Ishikawa (cell line): Measurements from ENCODE around the gene PKLR.

Source experiments
- EGR1 ChIP-seq: IDR thresholded peaks from 2 replicates; pipeline ENCODE4 v1.6.1; 2012
- FOXM1 ChIP-seq: IDR thresholded peaks from 2 replicates; pipeline ENCODE4 v1.6.1; 2012; ENCODE audit warnings: low read depth, borderline replicate concordance
- NFIC ChIP-seq: IDR thresholded peaks from 2 replicates; pipeline ENCODE4 v1.6.1; 2012
- RAD21 ChIP-seq: IDR thresholded peaks from 2 replicates; pipeline ENCODE4 v1.6.1; 2012; ENCODE audit warnings: low read depth
- TCF12 ChIP-seq: IDR thresholded peaks from 2 replicates; pipeline ENCODE4 v1.6.1; 2012; ENCODE audit warnings: low read depth
- YY1 ChIP-seq: IDR thresholded peaks from 2 replicates; pipeline ENCODE4 v1.6.1; 2012; ENCODE audit warnings: low read depth
- TF ChIP-seq, protein P1 (sequence below): IDR thresholded peaks from 2 replicates; pipeline ENCODE4 v1.6.1; 2012; ENCODE audit warnings: low read depth, mild to moderate bottlenecking
- TF ChIP-seq, protein P2 (sequence below): IDR thresholded peaks from 2 replicates; pipeline ENCODE4 v1.6.1; 2012

DNA sequence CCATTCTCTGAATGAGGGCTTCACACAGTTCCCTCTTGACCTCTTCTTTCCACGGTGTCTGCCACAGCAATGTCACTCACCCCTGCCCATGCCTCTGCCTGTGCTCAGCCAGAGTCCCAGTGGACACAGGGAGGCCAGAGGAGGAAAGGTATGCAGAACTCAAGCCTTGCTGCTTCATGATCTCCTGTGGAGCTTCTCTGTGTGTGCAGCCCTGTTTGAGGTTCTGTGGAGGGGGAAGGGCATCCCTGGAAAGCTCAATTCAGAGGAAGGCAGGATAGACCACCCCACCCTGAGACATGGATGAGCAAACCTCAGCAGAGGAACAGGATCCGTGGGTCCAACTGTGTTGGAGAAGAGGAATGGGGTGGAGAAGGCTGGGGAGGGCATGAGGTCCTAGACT is 22.0 kb downstream of the PKLR start:
- TF ChIP-seq, protein P1, sequence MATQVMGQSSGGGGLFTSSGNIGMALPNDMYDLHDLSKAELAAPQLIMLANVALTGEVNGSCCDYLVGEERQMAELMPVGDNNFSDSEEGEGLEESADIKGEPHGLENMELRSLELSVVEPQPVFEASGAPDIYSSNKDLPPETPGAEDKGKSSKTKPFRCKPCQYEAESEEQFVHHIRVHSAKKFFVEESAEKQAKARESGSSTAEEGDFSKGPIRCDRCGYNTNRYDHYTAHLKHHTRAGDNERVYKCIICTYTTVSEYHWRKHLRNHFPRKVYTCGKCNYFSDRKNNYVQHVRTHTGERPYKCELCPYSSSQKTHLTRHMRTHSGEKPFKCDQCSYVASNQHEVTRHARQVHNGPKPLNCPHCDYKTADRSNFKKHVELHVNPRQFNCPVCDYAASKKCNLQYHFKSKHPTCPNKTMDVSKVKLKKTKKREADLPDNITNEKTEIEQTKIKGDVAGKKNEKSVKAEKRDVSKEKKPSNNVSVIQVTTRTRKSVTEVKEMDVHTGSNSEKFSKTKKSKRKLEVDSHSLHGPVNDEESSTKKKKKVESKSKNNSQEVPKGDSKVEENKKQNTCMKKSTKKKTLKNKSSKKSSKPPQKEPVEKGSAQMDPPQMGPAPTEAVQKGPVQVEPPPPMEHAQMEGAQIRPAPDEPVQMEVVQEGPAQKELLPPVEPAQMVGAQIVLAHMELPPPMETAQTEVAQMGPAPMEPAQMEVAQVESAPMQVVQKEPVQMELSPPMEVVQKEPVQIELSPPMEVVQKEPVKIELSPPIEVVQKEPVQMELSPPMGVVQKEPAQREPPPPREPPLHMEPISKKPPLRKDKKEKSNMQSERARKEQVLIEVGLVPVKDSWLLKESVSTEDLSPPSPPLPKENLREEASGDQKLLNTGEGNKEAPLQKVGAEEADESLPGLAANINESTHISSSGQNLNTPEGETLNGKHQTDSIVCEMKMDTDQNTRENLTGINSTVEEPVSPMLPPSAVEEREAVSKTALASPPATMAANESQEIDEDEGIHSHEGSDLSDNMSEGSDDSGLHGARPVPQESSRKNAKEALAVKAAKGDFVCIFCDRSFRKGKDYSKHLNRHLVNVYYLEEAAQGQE: no peak
- TF ChIP-seq EGR1 (no peak), FOXM1 (no peak), TCF12 (no peak), RAD21 (no peak), YY1 (no peak), NFIC (no peak)
- TF ChIP-seq, protein P2, sequence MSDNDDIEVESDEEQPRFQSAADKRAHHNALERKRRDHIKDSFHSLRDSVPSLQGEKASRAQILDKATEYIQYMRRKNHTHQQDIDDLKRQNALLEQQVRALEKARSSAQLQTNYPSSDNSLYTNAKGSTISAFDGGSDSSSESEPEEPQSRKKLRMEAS: no peak
